HUDEP-2 (cell line): ENCODE measurements around the gene TRERF1.

Experiments used
- DNase-seq, 76 experiments: peaks; one replicate each; lab custom pipeline; 2025; ENCODE audit not compliant: unreplicated experiment in 76 of 76; lab: John Stamatoyannopoulos, UW

Gene TRERF1

DNA sequence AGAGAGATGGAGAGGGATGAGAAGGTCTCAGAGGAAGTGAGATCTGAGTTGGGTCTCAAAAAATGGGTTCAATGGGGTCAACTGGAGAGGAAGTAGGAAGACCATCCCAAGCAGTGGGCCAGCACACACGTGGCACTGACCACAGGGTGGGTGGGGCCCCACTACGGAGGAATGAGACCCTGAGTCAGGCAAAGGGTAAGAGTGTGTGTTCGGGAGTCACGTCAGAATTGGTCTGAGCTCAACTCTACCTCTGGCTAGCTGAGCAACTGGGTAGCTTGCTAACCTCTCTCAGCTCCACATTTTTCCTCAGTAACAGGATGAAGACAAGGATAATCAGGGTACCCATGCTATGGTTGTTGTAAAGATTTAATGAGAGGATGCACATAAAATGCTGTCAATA, 79.0 kb downstream of the TRERF1 start:
- no peak for DNase-seq

- no peak for DNase-seq
Observed at GRCh38 chr6:42370323-42370985, 81.3 kb downstream of the TRERF1 start.

- no peak for DNase-seq
Observed at GRCh38 chr6:42369568-42369967, 82.2 kb downstream of the TRERF1 start.

DNA sequence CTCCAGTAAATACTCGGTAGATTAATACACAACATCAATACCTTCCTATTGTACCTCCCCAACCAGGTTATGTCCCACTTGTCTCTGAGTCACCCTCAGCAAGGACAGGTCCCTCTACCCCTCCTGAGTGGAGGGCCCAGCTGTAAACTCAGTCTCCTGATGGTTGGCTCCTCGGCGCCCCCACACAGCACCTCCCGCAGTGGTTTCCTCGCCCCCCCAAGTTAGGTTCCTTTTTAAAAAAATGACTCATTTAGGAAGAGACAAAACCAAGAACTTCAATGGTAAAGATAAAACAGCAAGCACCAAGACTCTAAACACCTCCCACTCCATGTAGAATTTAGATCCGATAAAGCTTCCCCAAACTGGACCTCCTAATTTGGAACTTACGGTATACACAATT, 83.5 kb downstream of the TRERF1 start:
- no peak for DNase-seq

GRCh38 chr6:42367353-42368011, 84.2 kb downstream of the TRERF1 start:
- DNase-seq = no peak

GRCh38 chr6:42366999-42367352, 84.8 kb downstream of the TRERF1 start:
- no peak for DNase-seq

DNA sequence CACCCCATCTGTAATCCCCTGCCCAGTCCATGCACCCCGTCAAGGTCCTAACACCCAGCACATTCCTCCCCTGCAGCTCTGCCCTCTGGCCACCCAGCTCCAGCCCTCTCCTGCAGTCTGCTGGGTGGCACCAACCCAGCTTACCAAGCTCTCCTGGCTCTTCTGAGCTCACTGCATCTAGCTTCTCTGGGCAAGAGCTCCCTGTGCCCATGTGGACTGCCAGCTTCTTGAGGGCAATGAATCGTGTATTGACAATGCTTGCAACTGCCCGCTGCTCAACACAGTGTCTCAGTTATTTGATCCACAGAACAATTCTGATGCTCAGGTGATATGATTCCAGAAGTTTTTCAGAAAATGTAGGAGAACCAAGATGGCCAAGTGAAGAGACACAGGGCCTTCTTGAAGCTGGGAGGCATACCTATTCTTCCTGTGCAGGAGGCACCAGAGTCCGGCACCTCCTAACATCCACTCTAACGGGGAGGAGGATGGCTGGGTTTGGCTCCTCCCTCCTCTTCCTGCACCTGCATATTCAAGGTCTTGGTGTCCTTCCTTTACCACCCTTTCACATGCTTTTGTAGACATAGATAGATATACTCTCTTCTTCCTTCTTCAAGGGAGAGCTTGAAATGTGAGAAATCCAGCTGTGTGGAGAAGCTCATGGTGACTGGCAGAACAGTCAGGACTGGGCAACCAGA, 85.6 kb downstream of the TRERF1 start:
- DNase-seq = no peak

GRCh38 chr6:42365021-42365420, 86.7 kb downstream of the TRERF1 start:
- DNase-seq = no peak

- DNase-seq = no peak
Observed at GRCh38 chr6:42363926-42364849, 87.5 kb downstream of the TRERF1 start.

- no peak for DNase-seq
Observed at GRCh38 chr6:42361036-42361435, 90.7 kb downstream of the TRERF1 start.

GRCh38 chr6:42359021-42359420, 92.7 kb downstream of the TRERF1 start:
- DNase-seq = no peak

- DNase-seq = no peak
Observed at GRCh38 chr6:42355416-42355815, 96.3 kb downstream of the TRERF1 start.

DNA sequence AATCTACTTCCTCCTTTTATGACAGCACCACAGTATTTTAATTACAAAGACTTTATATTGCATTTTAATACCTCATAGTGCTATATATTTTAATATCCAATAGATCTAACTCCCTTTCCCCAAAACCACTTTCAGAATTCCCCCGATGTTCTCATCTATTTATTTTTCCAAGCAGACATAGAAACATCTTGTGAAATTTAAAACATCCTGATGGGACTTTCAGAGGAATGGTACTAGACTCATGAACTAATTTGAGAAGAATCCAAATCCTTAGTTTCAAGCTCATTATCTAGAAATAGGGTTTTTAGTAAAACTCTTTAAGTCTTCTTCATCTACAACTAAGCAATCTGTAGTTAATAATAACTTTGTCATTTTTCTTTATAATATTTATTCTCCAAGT, 97.0 kb downstream of the TRERF1 start:
- no peak for DNase-seq

DNA sequence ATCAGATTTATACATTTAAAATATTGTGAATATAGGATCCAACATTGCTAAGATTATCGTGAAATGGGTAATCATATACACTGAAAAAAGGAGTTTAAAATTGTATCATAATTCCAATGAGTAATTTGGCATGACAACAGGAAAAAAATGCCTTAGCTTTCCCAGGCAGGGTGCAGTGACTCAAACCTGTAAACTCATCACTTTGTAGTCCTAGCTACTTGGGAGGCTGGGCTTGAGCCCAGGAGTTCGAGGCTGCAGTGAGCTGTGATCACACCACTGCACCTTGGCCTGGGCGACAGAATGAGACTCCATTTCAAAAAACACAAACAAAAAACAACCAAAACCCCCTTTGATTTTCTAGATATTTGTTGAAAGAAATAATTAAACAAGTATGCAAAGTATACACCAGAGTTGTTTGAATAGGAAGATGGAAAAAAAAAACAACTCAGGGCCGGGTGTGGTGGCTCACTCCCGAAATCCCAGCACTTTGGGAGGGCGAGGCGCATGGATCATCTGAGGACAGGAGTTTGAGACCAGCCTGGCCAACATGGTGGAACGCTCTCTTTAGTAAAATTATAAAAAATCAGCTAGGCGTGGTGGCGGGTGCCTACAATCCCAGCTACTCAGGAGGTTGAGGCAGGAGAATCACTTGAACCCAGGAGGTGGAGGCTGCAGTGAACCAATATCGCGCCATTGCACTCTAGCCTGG, 98.7 kb downstream of the TRERF1 start:
- no peak for DNase-seq

GRCh38 chr6:42350911-42351310, 100.8 kb downstream of the TRERF1 start:
- no peak for DNase-seq

DNA sequence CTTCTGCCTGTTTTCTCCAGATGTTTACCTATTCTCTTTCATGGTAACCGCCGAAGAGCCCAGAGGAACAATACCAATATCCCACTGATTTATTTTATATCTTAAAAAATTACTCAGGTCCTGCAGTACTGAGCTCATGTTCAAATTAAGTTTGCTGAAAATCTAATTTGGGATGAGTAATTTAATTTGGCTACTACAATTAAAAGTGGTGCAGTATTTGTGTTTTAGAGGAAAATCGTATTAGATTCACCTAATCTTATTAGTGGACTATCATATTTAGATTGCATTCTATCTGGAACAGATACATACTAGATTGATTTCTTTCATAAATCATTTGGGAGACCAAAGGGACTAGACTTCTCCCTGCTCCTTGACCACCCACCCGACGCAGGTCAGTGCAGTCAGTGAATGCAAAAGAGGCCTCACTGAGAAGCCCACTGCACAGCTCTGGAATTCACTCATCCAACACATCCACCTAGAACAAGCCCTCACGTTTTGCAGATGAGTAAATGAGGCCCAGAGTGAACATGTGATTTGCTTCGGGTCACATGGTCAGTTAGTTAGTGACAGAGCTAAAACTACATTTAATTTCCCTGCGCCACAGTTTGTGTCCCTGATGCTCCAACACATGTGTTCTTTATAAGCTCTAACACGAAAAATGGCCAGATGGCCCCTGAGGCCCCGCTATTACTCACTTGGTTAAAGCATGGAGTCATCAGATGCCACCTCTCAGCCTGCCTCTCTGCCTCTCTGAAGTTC, 101.8 kb downstream of the TRERF1 start:
- DNase-seq = no peak

DNA sequence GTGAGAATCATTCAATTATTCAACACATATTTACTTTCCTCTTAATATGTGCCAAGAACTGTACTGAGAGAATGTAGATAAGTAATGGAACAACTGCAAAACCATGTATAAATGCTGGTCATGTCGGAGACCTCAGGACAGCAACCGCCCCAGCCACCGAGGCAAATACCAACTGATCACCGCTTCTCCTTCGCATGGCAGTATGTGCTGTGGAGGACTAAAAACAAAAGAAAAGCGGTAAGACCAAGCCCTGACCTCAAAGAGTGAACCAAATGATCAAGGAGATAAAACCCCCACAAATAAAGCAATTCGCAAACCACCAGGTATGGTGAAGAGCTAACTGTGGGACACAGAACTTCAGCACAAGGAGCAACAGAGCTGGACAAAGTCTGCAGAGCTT, 104.3 kb downstream of the TRERF1 start:
- no peak for DNase-seq

DNA sequence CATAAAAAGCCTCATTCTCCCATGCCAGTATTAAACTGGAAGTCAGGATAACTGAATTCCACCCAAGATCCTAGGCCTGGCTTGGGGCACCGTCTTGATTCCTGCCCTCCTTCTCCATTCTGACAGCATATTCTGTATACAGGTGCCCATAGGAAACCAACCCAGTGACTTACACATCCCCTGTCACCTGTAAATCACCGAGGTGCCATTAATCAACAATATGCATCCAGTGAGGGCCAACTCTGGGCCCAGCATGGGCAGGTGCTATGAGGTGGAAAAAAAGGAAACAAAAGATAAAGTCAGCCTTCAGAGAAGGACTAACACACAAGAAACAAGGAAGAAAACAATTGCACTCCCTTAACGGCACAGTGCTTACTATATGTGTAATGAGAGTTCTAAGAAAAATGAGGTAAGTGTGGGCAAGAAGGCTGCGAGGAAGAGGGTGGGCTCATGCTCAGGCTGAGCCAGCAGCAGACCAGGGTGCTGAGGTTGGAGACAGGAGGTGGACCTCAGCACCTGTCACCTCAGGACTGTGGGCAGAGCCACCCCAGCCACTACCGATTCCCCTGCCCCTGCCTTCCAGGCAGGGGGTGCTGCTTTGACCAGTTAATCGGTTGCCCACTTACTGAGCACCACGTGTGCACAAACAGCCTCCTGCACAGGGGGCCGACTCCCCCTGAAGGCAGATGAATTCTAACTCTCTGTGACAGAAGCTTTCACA, 105.9 kb downstream of the TRERF1 start:
- no peak for DNase-seq

DNA sequence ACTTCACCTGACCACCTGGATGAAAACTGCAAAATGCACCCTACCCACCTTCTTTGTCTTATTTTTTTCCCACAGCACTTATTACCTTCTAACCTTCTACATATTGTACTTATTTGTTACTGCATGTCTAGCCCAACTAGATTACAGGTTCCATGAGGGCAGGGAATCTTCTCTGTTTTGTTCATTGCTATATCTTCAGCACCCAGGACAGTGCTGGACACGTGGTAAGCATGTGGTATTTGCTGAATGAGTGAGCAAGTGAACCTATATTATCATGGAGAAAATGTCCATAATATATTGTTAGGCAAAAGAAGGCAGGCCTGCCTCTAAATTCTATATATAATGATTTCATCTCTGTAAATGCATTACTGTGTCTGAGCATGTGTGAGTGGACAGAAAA, 107.0 kb downstream of the TRERF1 start:
- no peak for DNase-seq
